Measurements from ENCODE around the gene GLI1. TPM values are rescaled to one million over a fixed set of nuclear protein-coding genes. Genes with fewer than 3 reads are reported as not detected.
"Not testable (repeated sequence)": the region's sequence is repeated elsewhere in the genome, so short reads cannot be mapped to it uniquely, and the experiment has no call there.

GLI1 gene
- total RNA-seq, 1 donor from 2014 or later: 6.8 TPM

DNA sequence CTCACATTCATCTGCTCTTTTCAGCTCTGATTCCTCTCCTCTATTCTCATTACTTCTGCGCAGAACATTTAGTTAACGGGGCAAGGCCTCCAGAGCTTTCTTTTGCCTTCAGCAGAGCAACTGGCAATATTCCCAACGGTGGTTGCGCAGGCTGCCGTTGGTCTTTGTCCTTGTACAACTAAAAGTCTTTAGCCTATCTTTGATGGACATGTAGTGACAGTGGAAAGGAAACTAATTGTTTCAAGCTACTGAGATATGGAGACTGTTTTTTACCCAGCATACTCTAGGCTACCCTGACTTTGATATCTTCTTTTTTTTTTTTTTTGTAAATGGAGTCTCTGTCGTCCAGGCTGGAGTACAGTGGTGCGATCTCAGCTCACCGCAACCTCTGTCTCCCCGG, 41.3 kb upstream of the GLI1 start:
- Mint-ChIP-seq H3K4me3 (ENCODE audit: unreplicated experiment) (no peak overlapping the region), H3K27ac (ENCODE audit: unreplicated experiment) (peak overlapping the region; percentile 6)

GRCh38 chr12:57419495-57419894, 40.1 kb upstream of the GLI1 start:
- Mint-ChIP-seq H3K27ac (ENCODE audit: unreplicated experiment) (peak overlapping the region; percentile 12), H3K4me1 (ENCODE audit: low read depth) (peaks cover 14% of the 10 kb centered on the region), H3K4me3 (ENCODE audit: unreplicated experiment) (no peak overlapping the region), H3K9me3 (ENCODE audit: low read depth) (no peaks in the 10 kb centered on the region), H3K27me3 (ENCODE audit: low read depth) (no peaks in the 10 kb centered on the region), H3K36me3 (ENCODE audit: low read depth) (peaks cover 7% of the 10 kb centered on the region)
- no peak for DNase-seq (ENCODE audit: low spot score)
- TF ChIP-seq CTCF (IDR thresholded peaks at IDR 0.05): no peak

More for the DNA sequence above, 41.3 kb upstream of the GLI1 start:
- no peak for DNase-seq (ENCODE audit: low spot score)
- peaks cover 14% of the 10 kb centered on the region for H3K4me1 Mint-ChIP-seq (ENCODE audit: low read depth)
- H3K27me3 Mint-ChIP-seq (ENCODE audit: low read depth): no peaks in the 10 kb centered on the region
- H3K36me3 Mint-ChIP-seq (ENCODE audit: low read depth): peaks cover 5% of the 10 kb centered on the region
- H3K9me3 Mint-ChIP-seq (ENCODE audit: low read depth): no peaks in the 10 kb centered on the region
- TF ChIP-seq CTCF (IDR thresholded peaks at IDR 0.05): no peak

DNA sequence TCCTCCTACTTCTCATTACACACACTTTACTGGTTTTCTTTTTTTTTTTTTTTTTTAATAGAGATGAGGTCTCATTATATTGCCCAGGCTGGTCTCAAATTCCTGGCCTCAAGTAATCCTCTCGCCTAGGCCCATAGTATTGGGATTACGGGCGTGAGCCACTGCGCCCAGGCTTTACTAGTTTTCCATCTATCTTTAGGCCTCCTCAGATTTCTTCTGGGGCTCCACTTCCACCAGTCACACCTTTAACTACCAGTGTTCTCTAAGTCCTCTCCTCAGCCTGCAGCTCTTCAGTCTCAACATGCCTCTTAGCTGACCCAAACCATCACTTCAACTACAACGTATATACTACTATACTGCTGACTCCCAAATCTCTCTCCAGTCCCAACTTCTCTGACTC, 39.1 kb upstream of the GLI1 start:
- Mint-ChIP-seq H3K9me3 (ENCODE audit: low read depth) (no peaks in the 10 kb centered on the region), H3K36me3 (ENCODE audit: low read depth) (peaks cover 8% of the 10 kb centered on the region), H3K27ac (ENCODE audit: unreplicated experiment) (no peak overlapping the region), H3K4me3 (ENCODE audit: unreplicated experiment) (no peak overlapping the region), H3K4me1 (ENCODE audit: low read depth) (peaks cover 14% of the 10 kb centered on the region), H3K27me3 (ENCODE audit: low read depth) (no peaks in the 10 kb centered on the region)
- TF ChIP-seq CTCF (IDR thresholded peaks at IDR 0.05): no peak
- DNase-seq (ENCODE audit: low spot score): no peak

DNA sequence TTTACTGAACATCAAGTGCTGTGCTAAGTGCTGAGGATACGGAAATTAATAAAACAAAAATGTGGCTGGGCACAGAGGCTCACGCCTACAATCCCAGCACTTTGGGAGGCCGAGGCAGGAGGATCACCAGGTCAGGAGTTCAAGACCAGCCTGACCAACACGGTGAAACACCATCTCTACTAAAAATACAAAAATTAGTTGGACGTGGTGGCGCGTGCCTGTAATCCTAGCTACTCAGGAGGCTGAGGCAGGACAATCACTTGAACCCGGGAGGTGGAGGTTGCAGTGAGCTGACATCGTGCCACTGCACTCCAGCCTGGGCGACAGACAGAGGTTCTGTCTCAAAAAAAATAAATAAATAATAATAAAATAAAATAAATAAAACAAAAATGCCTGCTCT, 32.6 kb upstream of the GLI1 start:
- not testable (repeated sequence) for H3K27ac Mint-ChIP-seq (ENCODE audit: unreplicated experiment); H3K36me3 Mint-ChIP-seq (ENCODE audit: low read depth); H3K9me3 Mint-ChIP-seq (ENCODE audit: low read depth)

GRCh38 chr12:57428965-57429364, 30.6 kb upstream of the GLI1 start:
- H3K4me1 Mint-ChIP-seq (ENCODE audit: low read depth): peaks cover 28% of the 10 kb centered on the region
- H3K4me3 Mint-ChIP-seq (ENCODE audit: unreplicated experiment): peak overlapping the region; percentile 82
- no peak for DNase-seq (ENCODE audit: low spot score)
- H3K27ac Mint-ChIP-seq (ENCODE audit: unreplicated experiment): peak overlapping the region; percentile 82
- H3K36me3 Mint-ChIP-seq (ENCODE audit: low read depth): peaks cover 3% of the 10 kb centered on the region
- no peaks in the 10 kb centered on the region for H3K9me3 Mint-ChIP-seq (ENCODE audit: low read depth)
- H3K27me3 Mint-ChIP-seq (ENCODE audit: low read depth): no peaks in the 10 kb centered on the region
- TF ChIP-seq CTCF (IDR thresholded peaks at IDR 0.05): no peak

More for the DNA sequence above, 32.6 kb upstream of the GLI1 start:
- not testable (repeated sequence) for DNase-seq (ENCODE audit: low spot score); H3K4me3 Mint-ChIP-seq (ENCODE audit: unreplicated experiment); H3K27me3 Mint-ChIP-seq (ENCODE audit: low read depth)
- peaks cover 28% of the 10 kb centered on the region for H3K4me1 Mint-ChIP-seq (ENCODE audit: low read depth)

- DNase-seq (ENCODE audit: low spot score): no peak
- peak overlapping the region; percentile 82 for H3K4me3 Mint-ChIP-seq (ENCODE audit: unreplicated experiment)
- H3K9me3 Mint-ChIP-seq (ENCODE audit: low read depth): no peaks in the 10 kb centered on the region
- H3K27me3 Mint-ChIP-seq (ENCODE audit: low read depth): no peaks in the 10 kb centered on the region
- no peaks in the 10 kb centered on the region for H3K36me3 Mint-ChIP-seq (ENCODE audit: low read depth)
- no peak for TF ChIP-seq CTCF (IDR thresholded peaks at IDR 0.05)
- H3K4me1 Mint-ChIP-seq (ENCODE audit: low read depth): peaks cover 28% of the 10 kb centered on the region
- peak overlapping the region; percentile 96 for H3K27ac Mint-ChIP-seq (ENCODE audit: unreplicated experiment)
Measured at GRCh38 chr12:57429473-57430111, 30.0 kb upstream of the GLI1 start.
